Astrocyte of the cerebellum (primary cell): ENCODE measurements around the gene HERPUD1.

ENCODE experiments used
- DNase-seq: peaks from one replicate; pipeline ENCODE4 v3.0.0-alpha.2; 2011; ENCODE audit warnings: low read depth
- H3K4me3 ChIP-seq: 2 replicates; pipeline ENCODE4 v1.5.1; 2011; ENCODE audit warnings: mild to moderate bottlenecking, low read depth, low read length, moderate library complexity
- in situ Hi-C: cut with HindIII; loops from 2 replicates; pipeline ENCODE4 v1.10.0; 2017; ENCODE audit warnings: low sequenced_read_pairs
- TF ChIP-seq, protein P1 (sequence below): IDR thresholded peaks from 2 replicates; pipeline ENCODE4 v1.5.1; 2012; ENCODE audit warnings: low read length, low read depth, moderate library complexity, mild to moderate bottlenecking; ENCODE audit errors: missing control alignments

The HERPUD1 gene

DNA sequence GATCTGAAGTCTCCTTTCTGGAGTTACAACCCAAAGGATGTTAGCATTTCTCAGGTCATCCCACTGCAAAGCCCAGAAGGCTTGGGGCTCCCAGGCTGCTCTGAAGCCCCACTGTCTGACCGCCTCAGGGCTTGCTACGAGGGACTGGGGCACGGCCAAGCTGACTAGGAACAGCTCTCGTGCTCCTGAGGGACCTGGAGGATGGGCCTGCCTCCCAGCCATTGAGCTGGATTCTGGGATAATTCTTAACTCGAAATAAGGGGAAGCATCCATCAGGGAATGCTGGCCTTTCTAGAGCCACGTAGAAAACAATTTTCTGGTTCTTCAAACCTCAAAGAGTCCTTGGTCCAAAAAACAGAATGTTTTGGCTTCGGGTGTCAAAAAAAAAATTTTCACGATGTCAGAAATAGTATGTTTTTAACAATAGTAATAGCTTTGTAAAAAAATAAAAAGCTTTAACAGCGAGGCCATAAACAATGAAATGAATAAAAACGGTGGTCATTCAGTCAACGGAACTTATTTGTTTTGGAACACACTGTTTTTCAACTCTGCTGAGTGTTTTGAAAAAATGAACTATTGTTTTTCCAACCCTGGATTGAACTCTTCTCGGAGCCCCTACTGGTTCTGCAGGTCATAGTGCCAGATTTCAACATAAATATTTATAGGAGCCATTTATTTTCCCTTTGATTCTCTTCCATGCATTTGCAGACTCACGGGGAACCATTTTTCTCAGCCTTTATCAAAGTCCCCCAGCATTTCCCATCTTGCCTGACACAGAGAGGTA is 16.4 kb upstream of the HERPUD1 start:
- TF ChIP-seq, protein P1, sequence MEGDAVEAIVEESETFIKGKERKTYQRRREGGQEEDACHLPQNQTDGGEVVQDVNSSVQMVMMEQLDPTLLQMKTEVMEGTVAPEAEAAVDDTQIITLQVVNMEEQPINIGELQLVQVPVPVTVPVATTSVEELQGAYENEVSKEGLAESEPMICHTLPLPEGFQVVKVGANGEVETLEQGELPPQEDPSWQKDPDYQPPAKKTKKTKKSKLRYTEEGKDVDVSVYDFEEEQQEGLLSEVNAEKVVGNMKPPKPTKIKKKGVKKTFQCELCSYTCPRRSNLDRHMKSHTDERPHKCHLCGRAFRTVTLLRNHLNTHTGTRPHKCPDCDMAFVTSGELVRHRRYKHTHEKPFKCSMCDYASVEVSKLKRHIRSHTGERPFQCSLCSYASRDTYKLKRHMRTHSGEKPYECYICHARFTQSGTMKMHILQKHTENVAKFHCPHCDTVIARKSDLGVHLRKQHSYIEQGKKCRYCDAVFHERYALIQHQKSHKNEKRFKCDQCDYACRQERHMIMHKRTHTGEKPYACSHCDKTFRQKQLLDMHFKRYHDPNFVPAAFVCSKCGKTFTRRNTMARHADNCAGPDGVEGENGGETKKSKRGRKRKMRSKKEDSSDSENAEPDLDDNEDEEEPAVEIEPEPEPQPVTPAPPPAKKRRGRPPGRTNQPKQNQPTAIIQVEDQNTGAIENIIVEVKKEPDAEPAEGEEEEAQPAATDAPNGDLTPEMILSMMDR: no peak
- peak; percentile 61 for DNase-seq
- in situ Hi-C loops: no loop called here
- H3K4me3 ChIP-seq: no peak overlapping the region

DNA sequence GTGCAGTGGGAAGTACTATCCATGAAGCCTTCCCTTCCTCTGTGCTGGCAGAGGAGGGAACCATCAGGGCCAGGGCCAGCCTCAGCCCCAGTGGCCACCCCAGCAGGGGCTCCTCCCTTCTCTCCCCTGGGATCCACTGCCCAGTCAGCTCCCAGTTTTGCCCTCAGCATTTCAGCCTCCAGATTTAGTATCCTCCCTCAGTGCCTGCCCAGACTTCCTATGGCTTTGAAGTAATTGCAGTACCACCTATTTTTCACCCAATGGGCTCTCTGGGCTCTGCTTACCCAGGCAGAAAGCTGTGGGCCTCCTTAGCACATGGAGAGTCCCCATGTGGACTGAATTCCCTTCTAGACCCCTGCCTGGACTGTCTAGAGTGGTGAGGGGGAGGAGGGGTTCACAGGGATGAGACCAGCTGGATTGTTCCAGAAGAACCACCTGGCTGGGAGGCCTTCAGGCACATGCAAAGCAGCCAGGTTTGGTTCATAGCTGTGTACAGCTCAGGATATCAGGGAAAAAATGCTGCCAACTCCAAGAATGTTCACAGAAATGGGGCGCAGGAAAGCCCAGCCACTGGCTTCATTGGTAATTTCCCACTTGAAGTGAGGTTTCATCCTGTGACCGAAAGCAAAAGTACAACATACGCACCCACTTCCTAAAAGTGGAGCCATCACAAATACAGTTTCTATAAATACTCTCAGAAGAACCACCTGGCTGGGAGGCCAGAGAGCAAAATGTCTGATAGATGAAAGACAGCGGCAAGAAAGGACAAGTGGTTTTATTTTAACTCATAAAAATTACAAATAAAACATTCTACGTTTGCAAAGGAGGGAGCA is 15.2 kb upstream of the HERPUD1 start:
- DNase-seq: no peak
- in situ Hi-C loops: no loop called here

DNA sequence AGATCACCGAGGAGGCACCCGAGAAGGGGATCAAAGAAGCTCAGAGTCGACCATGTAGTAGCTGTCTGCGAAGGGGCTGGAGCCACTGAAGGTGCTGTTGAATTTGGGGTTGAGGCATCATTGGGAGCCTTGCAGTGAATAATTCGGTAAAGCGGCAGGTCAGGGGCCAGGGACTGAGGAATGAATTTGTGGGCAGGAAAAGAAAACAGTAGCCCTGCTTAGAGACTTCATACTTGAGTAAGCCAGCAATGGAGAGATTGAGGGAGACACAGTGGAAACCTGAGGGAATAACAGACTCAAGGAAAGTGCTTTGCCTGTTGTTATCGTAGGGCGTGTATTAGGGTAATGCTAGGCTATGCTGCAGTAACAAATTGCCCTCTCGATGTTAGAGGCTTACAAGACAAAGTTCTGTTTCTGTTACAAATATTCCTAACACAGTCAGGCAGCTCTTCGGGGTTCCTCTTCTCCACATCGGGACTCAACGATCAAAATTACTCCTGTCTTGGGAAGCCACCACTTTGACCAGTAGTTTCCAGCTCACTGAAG is 13.4 kb upstream of the HERPUD1 start:
- DNase-seq: no peak
- H3K4me3 ChIP-seq: no peak overlapping the region
- in situ Hi-C loops: no loop called here
- TF ChIP-seq, protein P1: no peak

More for the DNA sequence above, 15.2 kb upstream of the HERPUD1 start:
- TF ChIP-seq, protein P1: no peak
- H3K4me3 ChIP-seq: no peak overlapping the region

DNA sequence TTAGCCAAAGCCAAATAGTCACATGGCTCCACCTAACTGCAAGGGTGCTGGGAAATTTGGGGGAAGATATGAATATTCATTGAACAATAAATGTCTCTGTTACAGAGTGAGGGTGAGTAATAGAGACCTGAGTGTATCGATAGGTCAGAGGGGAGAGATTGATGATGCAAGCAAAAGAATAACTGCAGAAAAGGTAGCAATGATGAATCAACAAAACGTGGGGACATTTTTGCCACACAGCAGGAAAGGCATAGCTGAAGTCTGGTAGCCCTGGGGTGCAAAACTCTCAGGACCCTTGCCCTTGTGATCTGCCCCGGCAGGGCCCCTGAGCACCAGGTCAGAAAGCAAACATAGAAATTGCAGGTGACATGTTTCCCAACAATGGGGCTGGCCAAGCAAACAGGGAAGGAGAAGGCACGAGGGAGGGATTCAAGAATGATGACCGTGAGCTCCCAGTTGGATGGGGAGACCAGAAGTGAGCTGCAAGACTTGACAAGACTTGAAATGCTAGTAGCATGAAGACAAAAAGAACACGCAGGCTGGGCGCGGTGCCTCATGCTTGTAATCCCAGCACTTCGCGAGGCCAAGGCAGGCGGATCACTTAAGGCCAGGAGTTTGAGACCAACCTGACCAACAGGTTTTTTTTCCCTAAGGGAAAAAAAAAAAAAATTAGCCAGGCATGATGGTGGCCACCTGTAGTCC is 12.7 kb upstream of the HERPUD1 start:
- TF ChIP-seq, protein P1: no peak
- no peak overlapping the region for H3K4me3 ChIP-seq
- DNase-seq: no peak
- in situ Hi-C loops: no loop called here

DNA sequence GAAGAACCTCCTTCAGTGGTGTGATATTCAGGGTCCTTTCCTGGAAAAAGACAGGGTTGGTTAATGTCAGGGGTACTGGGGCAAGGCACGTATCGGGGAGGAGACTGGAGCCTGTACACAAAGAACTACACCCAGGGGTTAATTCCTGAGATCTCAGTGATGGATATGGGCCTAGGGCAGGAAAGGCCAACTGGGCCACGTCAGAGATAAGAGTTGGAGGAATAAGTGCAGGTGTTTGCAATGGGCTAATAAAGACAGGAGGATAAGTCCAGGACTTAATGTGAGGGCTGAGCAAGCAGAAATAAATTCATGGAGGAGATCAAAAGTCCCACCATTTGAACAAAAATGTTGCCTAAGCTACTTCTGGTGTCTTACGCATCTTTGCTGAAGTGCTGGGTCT is 10.4 kb upstream of the HERPUD1 start:
- TF ChIP-seq, protein P1: no peak
- no peak for DNase-seq
- in situ Hi-C loops: no loop called here
- no peak overlapping the region for H3K4me3 ChIP-seq

DNA sequence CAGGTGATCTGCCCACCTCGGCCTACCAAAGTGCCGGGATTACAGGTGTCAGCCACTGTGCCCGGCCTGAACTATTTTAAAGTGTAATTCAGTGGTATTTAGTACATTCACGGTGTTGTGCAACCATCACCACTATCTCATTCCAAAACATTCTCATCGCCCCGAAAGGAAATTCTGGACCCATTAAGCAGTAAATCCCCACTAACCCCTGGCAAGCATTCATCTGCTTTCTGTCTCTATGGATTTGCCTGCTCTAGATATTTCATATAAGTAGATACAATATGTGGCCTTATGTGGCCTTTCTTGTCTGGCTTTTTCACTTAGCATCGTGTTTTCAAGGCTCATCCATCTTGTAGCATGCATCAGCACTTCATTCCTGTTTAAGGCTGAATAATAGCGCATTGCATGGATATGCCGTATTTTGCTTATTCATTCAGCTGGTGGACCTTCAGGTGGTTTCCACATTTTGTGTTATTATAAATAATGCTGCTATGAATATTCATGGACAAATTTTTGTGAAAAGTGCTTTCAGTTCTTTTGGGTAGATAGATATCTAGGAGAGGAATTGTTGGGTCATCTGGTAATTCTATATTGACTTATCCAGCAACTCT is 8.4 kb upstream of the HERPUD1 start:
- H3K4me3 ChIP-seq: no peak overlapping the region
- TF ChIP-seq, protein P1: no peak
- no peak for DNase-seq
- in situ Hi-C loops: no loop called here
